Vagina (tissue), 2 donors: Measurements from ENCODE around the gene CEP89.

ENCODE experiments used
- POLR2AphosphoS5 ChIP-seq, 2 donors: sonication (generic); formaldehyde crosslinking; IDR thresholded peaks; one replicate each; pipeline ENCODE4 v1.9.0; 2017; ENCODE audit warnings: antibody characterized with exemption in 2 of 2, mild to moderate bottlenecking in 2 of 2, low read depth in 1 of 2; ENCODE audit not compliant: insufficient read depth in 1 of 2
- TF ChIP-seq, protein P1 (sequence below), 3 experiments: fragments of 450-650 bp in 2 of 3; fragments of 200-600 bp in 1 of 3; sonication (generic) in 1 of 3; IDR thresholded peaks; one replicate each; pipeline ENCODE4 v1.5.1; 2017 to 2019; ENCODE audit warnings: antibody characterized with exemption in 3 of 3, mild to moderate bottlenecking in 2 of 3, moderate library complexity in 2 of 3

GRCh38 chr19:32858155-32858554 is 113.6 kb downstream of the CEP89 start:
- TF ChIP-seq POLR2AphosphoS5 (IDR thresholded peaks at IDR 0.05; ENCODE audit: insufficient read depth in 1 of 2, low read depth in 1 of 2) = no peak
- TF ChIP-seq, protein P1, sequence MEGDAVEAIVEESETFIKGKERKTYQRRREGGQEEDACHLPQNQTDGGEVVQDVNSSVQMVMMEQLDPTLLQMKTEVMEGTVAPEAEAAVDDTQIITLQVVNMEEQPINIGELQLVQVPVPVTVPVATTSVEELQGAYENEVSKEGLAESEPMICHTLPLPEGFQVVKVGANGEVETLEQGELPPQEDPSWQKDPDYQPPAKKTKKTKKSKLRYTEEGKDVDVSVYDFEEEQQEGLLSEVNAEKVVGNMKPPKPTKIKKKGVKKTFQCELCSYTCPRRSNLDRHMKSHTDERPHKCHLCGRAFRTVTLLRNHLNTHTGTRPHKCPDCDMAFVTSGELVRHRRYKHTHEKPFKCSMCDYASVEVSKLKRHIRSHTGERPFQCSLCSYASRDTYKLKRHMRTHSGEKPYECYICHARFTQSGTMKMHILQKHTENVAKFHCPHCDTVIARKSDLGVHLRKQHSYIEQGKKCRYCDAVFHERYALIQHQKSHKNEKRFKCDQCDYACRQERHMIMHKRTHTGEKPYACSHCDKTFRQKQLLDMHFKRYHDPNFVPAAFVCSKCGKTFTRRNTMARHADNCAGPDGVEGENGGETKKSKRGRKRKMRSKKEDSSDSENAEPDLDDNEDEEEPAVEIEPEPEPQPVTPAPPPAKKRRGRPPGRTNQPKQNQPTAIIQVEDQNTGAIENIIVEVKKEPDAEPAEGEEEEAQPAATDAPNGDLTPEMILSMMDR (IDR thresholded peaks at IDR 0.05) = no peak
